ENCODE results near the gene SERPINB10.

SERPINB10 gene

GRCh38 chr18:63980896-63981460 lies 73.2 kb downstream of the SERPINB10 start:
- no peak for DNase-seq (ENCODE audit: low read depth)

GRCh38 chr18:63981719-63982118 lies 74.0 kb downstream of the SERPINB10 start:
- DNase-seq (ENCODE audit: low read depth) = no peak

- DNase-seq (ENCODE audit: low read depth) = no peak
Observed at GRCh38 chr18:63982361-63982760, 74.6 kb downstream of the SERPINB10 start.

Measured in non-pigmented ciliary epithelial cell (primary cell).